Skeletal muscle satellite cell (primary cell): ENCODE results near the gene KRT6C.
"Not testable (repeated sequence)": the region's sequence is repeated elsewhere in the genome, so short reads cannot be mapped to it uniquely, and the experiment has no call there.

Experiments used
- H3K27me3 ChIP-seq: 2 replicates; pipeline ENCODE4 v1.7.0; 2013; ENCODE audit warnings: low read length; ENCODE audit not compliant: control insufficient read depth, insufficient read depth
- H3K36me3 ChIP-seq: 2 replicates; pipeline ENCODE4 v1.7.0; 2013; ENCODE audit warnings: mild to moderate bottlenecking, control low read depth, low read length; ENCODE audit not compliant: insufficient read depth
- H3K4me1 ChIP-seq: 2 replicates; pipeline ENCODE4 v1.7.0; 2013; ENCODE audit warnings: low read length; ENCODE audit not compliant: control insufficient read depth, insufficient read depth
- H3K4me2 ChIP-seq: 2 replicates; pipeline ENCODE4 v1.7.0; 2013; ENCODE audit warnings: mild to moderate bottlenecking, low read length
- H3K4me3 ChIP-seq: 2 replicates; pipeline ENCODE4 v1.7.0; 2013; ENCODE audit warnings: low read length
- H3K9ac ChIP-seq: 2 replicates; pipeline ENCODE4 v1.7.0; 2013; ENCODE audit warnings: mild to moderate bottlenecking, low read depth, low read length, moderate library complexity
- H3K9me3 ChIP-seq: replicated peaks from 2 replicates; pipeline ENCODE4 v1.7.0; 2013; ENCODE audit warnings: mild to moderate bottlenecking, control low read depth, low read length

The KRT6C gene

GRCh38 chr12:52515319-52515646 lies 41.7 kb upstream of the KRT6C start:
- Histone ChIP-seq H3K4me2 (no peak overlapping the region), H3K27me3 (peaks cover 44% of the 10 kb centered on the region), H3K9ac (no peak overlapping the region), H3K4me3 (no peak overlapping the region), H3K36me3 (no peaks in the 10 kb centered on the region), H3K9me3 (no peaks in the 10 kb centered on the region), H3K4me1 (no peaks in the 10 kb centered on the region)

GRCh38 chr12:52514471-52515318 lies 41.1 kb upstream of the KRT6C start:
- H3K4me1 ChIP-seq, result no peaks in the 10 kb centered on the region
- no peak overlapping the region for H3K4me3 ChIP-seq
- H3K36me3 ChIP-seq, result no peaks in the 10 kb centered on the region
- H3K9me3 ChIP-seq, result no peaks in the 10 kb centered on the region
- H3K9ac ChIP-seq, result no peak overlapping the region
- H3K4me2 ChIP-seq, result no peak overlapping the region
- peaks cover 40% of the 10 kb centered on the region for H3K27me3 ChIP-seq

GRCh38 chr12:52513736-52514135 lies 40.1 kb upstream of the KRT6C start:
- Histone ChIP-seq H3K27me3 (peaks cover 31% of the 10 kb centered on the region), H3K4me1 (no peaks in the 10 kb centered on the region), H3K36me3 (no peaks in the 10 kb centered on the region), H3K4me3 (no peak overlapping the region), H3K4me2 (no peak overlapping the region), H3K9me3 (no peaks in the 10 kb centered on the region), H3K9ac (no peak overlapping the region)

GRCh38 chr12:52508211-52508610 lies 34.6 kb upstream of the KRT6C start:
- Histone ChIP-seq H3K9ac (no peak overlapping the region), H3K36me3 (no peaks in the 10 kb centered on the region), H3K27me3 (peaks cover 10% of the 10 kb centered on the region), H3K4me2 (no peak overlapping the region), H3K4me1 (peaks cover 4% of the 10 kb centered on the region), H3K9me3 (no peaks in the 10 kb centered on the region), H3K4me3 (no peak overlapping the region)

GRCh38 chr12:52506858-52507715 lies 33.5 kb upstream of the KRT6C start:
- H3K36me3 ChIP-seq, result no peaks in the 10 kb centered on the region
- no peaks in the 10 kb centered on the region for H3K9me3 ChIP-seq
- peaks cover 10% of the 10 kb centered on the region for H3K27me3 ChIP-seq
- H3K9ac ChIP-seq, result no peak overlapping the region
- no peak overlapping the region for H3K4me2 ChIP-seq
- peaks cover 4% of the 10 kb centered on the region for H3K4me1 ChIP-seq
- no peak overlapping the region for H3K4me3 ChIP-seq

- Histone ChIP-seq H3K4me2 (no peak overlapping the region), H3K9ac (no peak overlapping the region), H3K27me3 (peaks cover 5% of the 10 kb centered on the region), H3K4me1 (peaks cover 17% of the 10 kb centered on the region), H3K36me3 (no peaks in the 10 kb centered on the region), H3K9me3 (no peaks in the 10 kb centered on the region), H3K4me3 (no peak overlapping the region)
Observed at GRCh38 chr12:52502877-52503276, 29.3 kb upstream of the KRT6C start.

GRCh38 chr12:52501490-52501889 lies 27.9 kb upstream of the KRT6C start:
- Histone ChIP-seq H3K4me1 (peaks cover 18% of the 10 kb centered on the region), H3K9ac (no peak overlapping the region), H3K27me3 (no peaks in the 10 kb centered on the region), H3K9me3 (no peaks in the 10 kb centered on the region), H3K4me3 (no peak overlapping the region), H3K36me3 (no peaks in the 10 kb centered on the region), H3K4me2 (no peak overlapping the region)

GRCh38 chr12:52500574-52500973 lies 27.0 kb upstream of the KRT6C start:
- Histone ChIP-seq H3K4me3 (peak overlapping the region; percentile 9), H3K4me1 (peaks cover 28% of the 10 kb centered on the region), H3K4me2 (peak overlapping the region; percentile 53), H3K9ac (peak overlapping the region; percentile 36)
- H3K27me3 ChIP-seq, H3K36me3 ChIP-seq, H3K9me3 ChIP-seq: not testable (repeated sequence)

- Histone ChIP-seq H3K9me3 (no peaks in the 10 kb centered on the region), H3K4me1 (peaks cover 34% of the 10 kb centered on the region), H3K36me3 (no peaks in the 10 kb centered on the region), H3K4me3 (peak overlapping the region; percentile 9), H3K9ac (peak overlapping the region; percentile 36), H3K27me3 (no peaks in the 10 kb centered on the region), H3K4me2 (peak overlapping the region; percentile 53)
Observed at GRCh38 chr12:52499806-52500560, 26.4 kb upstream of the KRT6C start.

- H3K36me3 ChIP-seq, result no peaks in the 10 kb centered on the region
- H3K4me1 ChIP-seq, result peaks cover 44% of the 10 kb centered on the region
- H3K4me3 ChIP-seq, result no peak overlapping the region
- no peak overlapping the region for H3K4me2 ChIP-seq
- no peaks in the 10 kb centered on the region for H3K27me3 ChIP-seq
- H3K9me3 ChIP-seq, result no peaks in the 10 kb centered on the region
- no peak overlapping the region for H3K9ac ChIP-seq
Observed at GRCh38 chr12:52498946-52499345, 25.3 kb upstream of the KRT6C start.

- H3K36me3 ChIP-seq, result no peaks in the 10 kb centered on the region
- no peaks in the 10 kb centered on the region for H3K9me3 ChIP-seq
- H3K4me2 ChIP-seq, result no peak overlapping the region
- H3K27me3 ChIP-seq, result no peaks in the 10 kb centered on the region
- H3K4me1 ChIP-seq, result peaks cover 52% of the 10 kb centered on the region
- no peak overlapping the region for H3K9ac ChIP-seq
- no peak overlapping the region for H3K4me3 ChIP-seq
Observed at GRCh38 chr12:52497975-52498374, 24.4 kb upstream of the KRT6C start.
